Measurements from ENCODE around the gene ZFYVE26.

GRCh38 chr14:67815573-67816225, 691 bp downstream of the ZFYVE26 start:
- TF ChIP-seq POLR2A (IDR thresholded peaks at IDR 0.05; ENCODE audit: low read depth, low read length) = no peak
- TF ChIP-seq POLR2AphosphoS5 (IDR thresholded peaks at IDR 0.05; ENCODE audit: low read depth, low read length) = no peak
- TF ChIP-seq TAF1 (IDR thresholded peaks at IDR 0.05; ENCODE audit: low read depth, low read length) = no peak
- TF ChIP-seq PAX5 (IDR thresholded peaks at IDR 0.05; ENCODE audit: insufficient read depth, low read length, severe bottlenecking) = no peak
